Measurements from ENCODE around the gene ACAN.

Gene ACAN

DNA sequence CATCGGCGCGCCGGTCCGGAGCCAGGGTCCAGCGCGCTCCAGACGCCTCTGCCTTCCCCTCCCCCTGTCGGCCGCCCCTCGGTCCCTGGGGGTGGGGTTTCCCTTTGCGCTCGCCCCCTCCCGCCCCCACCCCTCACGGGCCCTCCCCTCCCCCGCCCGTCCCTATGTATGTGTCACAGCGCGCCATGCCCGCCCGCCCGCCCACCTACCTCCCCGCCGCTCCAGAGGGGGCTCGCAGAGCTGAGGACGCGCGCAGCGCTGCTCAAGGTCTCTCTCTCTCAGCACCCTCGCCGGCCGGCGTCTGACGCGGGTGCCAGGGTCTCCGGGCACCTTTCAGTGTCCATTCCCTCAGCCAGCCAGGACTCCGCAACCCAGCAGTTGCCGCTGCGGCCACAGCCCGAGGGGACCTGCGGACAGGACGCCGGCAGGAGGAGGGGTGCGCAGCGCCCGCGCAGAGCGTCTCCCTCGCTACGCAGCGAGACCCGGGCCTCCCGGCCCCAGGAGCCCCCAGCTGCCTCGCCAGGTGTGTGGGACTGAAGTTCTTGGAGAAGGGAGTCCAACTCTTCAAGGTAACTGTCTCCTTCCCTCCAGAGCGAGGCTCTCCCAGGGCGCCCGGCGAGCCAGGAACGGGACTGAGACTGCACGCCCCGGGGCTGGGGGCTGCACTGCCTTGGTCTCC is at the start of gene ACAN:
ACAN (plus strand) TSS at position 196 of the 679 bp plus-strand sequence. CDS start 32,771 bp downstream, outside the sequence.
- no peak for DNase-seq

DNA sequence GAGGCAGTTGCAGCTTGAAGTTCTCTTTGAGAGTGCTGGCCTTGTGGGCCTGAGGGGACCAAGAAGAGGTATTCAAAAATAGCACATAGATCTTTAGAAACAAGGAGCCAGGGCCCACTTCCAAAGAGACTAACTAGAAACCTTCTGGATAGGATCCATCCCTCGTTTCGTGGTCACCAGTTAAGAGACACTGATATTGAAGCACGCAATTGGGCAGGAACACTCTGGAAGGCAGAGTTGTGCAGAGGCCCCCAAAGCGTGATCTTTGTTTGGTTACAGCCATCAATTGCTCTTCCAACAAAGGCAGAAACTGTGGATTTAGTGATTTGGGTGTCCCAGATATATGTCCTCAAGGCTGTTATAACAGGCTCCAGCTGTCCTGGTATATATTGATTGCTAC is 46.7 kb upstream of the ACAN start:
- DNase-seq = no peak

GRCh38 chr15:88756921-88757320 is 46.3 kb upstream of the ACAN start:
- DNase-seq = no peak

DNA sequence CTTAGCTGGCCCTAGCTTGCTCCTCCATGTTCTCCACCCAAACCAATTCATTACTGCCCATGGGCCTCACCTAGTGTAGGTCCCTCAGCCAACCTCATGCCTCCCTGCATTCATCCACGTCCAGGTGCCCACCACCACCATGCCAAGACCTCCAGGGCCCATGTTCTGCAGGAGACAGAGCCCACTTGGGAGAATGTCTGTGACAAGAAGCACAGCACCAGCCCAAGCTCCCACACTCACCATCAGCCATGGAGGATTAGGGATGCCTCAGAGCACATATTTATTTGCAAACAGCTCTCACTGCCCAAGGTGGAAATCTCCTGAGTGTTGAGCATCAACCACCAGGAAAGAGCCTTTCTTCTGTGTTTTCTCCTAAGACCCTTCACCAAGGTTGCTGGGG is 43.4 kb upstream of the ACAN start:
- no peak for DNase-seq

- no peak for DNase-seq
These were observed 38.8 kb upstream of the ACAN start for GRCh38 chr15:88764448-88764847.

- no peak for DNase-seq
These were observed 38.0 kb upstream of the ACAN start for GRCh38 chr15:88765212-88765611.

- no peak for DNase-seq
These were observed 33.9 kb upstream of the ACAN start for GRCh38 chr15:88769161-88769971.

- no peak for DNase-seq
These were observed 27.5 kb upstream of the ACAN start for GRCh38 chr15:88775776-88776175.

DNA sequence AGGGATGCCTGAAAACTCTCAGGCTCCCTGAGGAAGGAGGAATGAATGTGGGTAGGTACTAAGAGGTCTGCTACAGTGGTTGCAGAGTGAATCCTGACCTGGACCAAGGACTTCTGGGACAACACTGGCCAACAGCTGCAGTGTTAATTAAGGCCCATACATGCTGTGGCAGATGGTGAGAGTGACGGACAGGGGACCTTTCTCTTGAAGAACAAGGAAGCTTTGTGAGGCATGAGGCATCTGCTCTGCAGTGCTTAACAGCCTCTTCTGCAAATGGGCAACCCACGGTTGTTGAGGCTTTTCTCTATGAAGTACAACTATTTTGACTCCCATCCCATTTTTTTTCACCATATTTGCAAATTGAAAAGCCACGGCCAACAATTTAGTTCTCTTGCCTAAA is 26.6 kb upstream of the ACAN start:
- no peak for DNase-seq

- DNase-seq = no peak
These were observed 23.3 kb upstream of the ACAN start for GRCh38 chr15:88779944-88780343.

DNA sequence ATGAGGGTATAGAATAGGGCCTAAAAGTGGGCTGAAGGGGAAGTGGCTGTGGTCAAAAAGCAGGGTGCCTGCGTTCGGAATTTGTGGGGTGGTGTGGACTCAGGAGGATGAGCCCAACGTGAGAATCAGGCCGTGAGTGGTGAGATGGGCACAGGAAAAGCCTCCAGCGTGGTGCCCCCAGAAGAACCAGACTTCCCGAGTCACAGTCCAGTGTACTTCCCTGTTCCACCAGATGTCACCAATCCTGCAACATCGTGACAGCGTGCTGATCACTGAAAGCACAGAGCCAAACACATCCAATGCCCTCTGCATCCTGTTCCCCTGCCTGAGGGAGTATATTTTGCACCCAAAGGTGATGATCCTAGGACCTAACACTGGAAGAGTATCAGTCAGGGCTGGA is 20.8 kb upstream of the ACAN start:
- DNase-seq = no peak

GRCh38 chr15:88785217-88785616 is 18.0 kb upstream of the ACAN start:
- DNase-seq = no peak

- no peak for DNase-seq
These were observed 15.2 kb upstream of the ACAN start for GRCh38 chr15:88788036-88788435.

- DNase-seq = no peak
These were observed 14.4 kb upstream of the ACAN start for GRCh38 chr15:88788816-88789215.

DNA sequence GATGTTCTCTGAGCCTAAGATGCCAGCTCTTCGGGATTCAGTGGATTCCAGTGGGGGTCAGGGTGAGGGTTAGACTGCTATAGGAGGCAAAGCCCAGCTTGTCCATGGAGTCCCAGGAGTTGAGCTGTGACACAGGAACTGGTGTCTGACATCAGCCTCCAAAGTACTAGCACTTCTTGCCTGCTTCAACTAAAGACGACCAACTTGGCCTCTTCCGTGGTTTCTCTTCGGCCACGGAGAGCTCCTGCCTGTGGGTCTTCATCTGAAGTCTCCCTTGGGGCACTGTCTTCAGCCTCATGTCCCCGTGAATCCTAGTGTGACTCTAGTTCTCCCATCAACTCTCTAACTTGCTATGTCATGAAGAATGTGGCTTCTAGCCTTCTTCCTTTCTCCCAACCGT is 12.8 kb upstream of the ACAN start:
- DNase-seq = no peak

DNA sequence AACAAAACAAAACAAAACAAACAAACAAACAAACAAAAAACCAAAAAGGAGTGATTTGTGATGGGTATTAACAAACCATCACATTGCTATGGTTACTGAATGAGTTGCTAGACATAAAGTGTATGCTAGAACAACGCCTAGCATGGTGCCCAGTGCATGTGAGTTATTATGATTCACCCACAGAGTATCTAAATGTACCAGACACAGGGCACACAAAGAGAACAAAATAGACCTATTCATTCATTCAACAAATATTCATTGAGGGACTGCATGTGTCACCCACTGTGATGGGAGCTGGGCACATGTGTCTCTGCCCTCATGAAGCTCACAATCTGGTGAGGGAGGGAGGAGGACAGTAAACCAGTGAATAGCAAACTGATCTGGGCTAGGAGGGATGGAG is 11.6 kb upstream of the ACAN start:
- DNase-seq = no peak

DNA sequence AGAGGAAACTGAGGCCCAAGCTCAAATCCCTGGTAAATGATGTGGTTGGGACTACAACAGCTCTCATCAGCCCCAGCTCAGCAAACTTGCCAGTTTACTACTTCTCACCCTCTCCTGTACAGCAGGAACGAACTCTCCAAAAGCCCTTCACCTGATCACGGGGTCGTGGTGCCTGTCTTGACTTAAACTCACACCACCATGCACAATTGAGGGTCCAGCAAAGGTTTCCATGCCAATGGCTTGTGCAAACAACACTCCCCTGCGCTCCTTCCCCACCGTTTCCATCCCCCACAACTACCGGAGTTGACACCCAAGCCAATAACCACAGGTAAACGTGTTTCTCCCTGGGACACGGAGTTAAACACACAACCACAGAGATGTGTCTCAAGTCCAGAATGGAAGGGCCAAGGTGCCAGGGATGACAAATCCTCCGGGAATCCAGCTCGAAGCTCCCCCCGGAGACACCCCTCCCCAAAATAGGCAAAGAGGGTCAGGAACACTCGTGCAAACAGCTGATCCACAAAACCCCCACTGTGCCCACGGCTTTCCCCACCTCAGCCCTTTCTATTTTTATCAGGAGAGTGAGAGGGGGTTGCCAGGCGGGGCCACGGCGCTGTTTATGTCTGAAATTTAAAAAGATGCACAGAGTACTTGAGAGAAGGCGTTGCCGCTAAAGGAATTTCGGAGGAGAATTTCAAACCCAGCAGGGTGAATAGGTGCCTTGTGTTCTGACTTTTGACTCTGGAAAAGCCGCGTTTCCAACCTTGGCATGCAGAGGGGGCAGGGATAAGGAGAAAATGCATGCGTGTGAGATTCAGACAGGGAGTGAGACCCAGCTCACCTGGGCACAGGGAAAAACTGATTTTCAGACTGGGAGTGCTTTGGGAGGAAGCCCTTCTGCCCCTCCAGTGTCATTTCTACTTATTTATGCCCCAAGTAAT is 10.6 kb upstream of the ACAN start:
- no peak for DNase-seq

GRCh38 chr15:88794001-88794400 is 9.2 kb upstream of the ACAN start:
- no peak for DNase-seq

DNA sequence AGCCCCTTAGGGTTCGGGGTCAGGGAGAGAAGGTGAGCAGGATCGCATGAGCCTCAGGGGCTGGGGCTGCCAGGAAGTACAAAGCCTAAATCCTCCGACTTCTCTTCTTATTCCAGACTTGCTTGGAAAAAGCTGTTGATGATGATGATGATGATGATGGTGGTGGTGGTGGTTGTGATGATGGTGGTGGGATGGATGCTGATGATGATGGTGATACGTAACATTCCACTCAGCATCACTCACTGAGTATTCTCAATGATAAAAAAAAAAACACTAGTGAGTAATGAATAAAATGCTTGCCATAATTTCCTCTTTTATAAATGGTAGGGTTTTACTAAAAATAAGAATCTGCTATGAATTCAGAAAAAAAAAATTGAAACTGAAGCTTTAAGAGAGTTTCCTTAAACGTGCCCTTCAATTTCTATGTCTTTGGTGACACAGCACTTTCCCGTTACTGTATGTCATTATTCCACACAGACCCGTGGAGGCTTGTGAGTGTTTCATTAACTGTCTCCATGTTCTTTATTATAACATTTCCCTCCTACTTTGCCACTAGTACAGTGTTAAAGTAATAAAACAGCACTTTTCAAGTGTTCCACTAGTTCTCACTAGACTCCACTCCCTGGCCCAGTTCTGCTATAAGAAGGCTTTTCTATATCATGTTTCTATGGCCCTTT is 5.4 kb upstream of the ACAN start:
- no peak for DNase-seq

DNA sequence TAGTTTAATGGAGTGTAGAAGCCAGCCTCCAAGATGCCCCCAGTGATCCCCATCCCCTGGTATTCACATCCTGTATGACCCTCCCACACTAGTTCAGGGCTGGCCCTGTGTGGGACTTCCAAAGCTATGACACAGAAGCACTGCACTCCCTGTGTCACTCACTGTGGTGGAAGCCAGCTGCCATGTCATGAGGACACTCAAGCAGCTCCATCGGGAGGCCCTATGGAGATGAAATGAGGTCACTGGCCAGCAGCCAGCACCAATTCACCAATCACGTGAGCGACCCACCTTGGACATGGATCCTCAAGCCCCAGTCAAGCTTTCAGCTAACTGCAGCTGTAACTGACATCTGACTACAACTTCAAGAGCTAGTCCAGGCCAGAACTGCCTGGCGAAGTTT is 3.9 kb upstream of the ACAN start:
- no peak for DNase-seq

- no peak for DNase-seq
These were observed 3.2 kb upstream of the ACAN start for GRCh38 chr15:88800026-88800425.

DNA sequence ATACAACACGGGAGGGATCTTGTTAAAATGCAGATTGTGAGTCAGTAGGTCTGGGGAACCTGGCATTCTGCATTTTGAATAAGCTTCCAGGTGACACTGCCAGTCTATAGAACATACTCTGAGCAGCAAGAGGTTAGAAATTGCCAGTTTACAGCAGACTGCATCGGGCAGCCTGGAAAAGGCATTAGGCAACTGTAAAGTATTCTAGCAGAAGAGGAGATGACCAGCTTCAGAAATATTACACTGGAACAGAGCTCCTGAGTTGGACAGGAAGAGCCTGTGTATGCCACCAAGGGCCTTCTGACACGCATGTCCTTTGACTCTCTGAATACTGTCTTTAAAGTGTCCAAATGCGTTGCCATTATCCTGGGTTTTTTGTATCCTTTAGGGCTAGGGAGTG is 2.5 kb upstream of the ACAN start:
- no peak for DNase-seq

Measured in Kasumi-1 (cell line).